Spleen (tissue), 11 donors: ENCODE data around the gene LY6G6D. TPM values are rescaled to one million over a fixed set of nuclear protein-coding genes. Genes with fewer than 3 reads are reported as not detected.

Experiments
- DNase-seq: peaks from one replicate; pipeline ENCODE4 v3.0.0-alpha.2; 2020
- H3K27ac ChIP-seq, 8 donors: fragments of 200-600 bp; sonication (generic) in 7 of 8; 1 replicate in 4 of 8; 2 replicates in 4 of 8; pipeline versions ENCODE4 v1.5.0 to v1.8.0; 2016 to 2021; ENCODE audit warnings: inconsistent platforms in 4 of 8, mild to moderate bottlenecking in 4 of 8, moderate library complexity in 1 of 8
- H3K27me3 ChIP-seq, 7 donors: fragments of 200-600 bp; sonication (generic) in 6 of 7; replicated peaks in 1 of 7; 1 replicate in 4 of 7; 2 replicates in 3 of 7; pipeline versions ENCODE4 v1.5.0 to v1.8.0; 2016 to 2021; ENCODE audit warnings: inconsistent platforms in 3 of 7, mild to moderate bottlenecking in 1 of 7
- H3K36me3 ChIP-seq, 6 donors: fragments of 200-600 bp; sonication (generic) in 5 of 6; 1 replicate in 4 of 6; 2 replicates in 2 of 6; pipeline versions ENCODE4 v1.5.0 to v1.8.0; 2016 to 2021; ENCODE audit warnings: inconsistent platforms in 2 of 6
- H3K4me1 ChIP-seq, 6 donors: fragments of 200-600 bp; sonication (generic) in 5 of 6; 1 replicate in 3 of 6; 2 replicates in 3 of 6; pipeline versions ENCODE4 v1.5.0 to v1.8.0; 2016 to 2021; ENCODE audit warnings: inconsistent platforms in 3 of 6
- H3K4me3 ChIP-seq, 8 donors: fragments of 200-600 bp; sonication (generic) in 7 of 8; 1 replicate in 4 of 8; 2 replicates in 4 of 8; pipeline versions ENCODE4 v1.5.0 to v1.8.0; 2016 to 2021; ENCODE audit warnings: inconsistent platforms in 4 of 8, mild to moderate bottlenecking in 4 of 8, moderate library complexity in 2 of 8
- H3K9me3 ChIP-seq, 8 donors: fragments of 200-600 bp; sonication (generic) in 7 of 8; 1 replicate in 4 of 8; 2 replicates in 4 of 8; pipeline versions ENCODE4 v1.5.0 to v1.8.0; 2016 to 2021; ENCODE audit warnings: inconsistent platforms in 4 of 8
- CTCF ChIP-seq, 11 experiments: fragments of 200-600 bp in 7 of 11; fragments of 450-650 bp in 4 of 11; sonication (generic) in 4 of 11; IDR thresholded peaks in 8 of 11; conservative IDR thresholded peaks in 3 of 11; 1 replicate in 7 of 11; 2 replicates in 4 of 11; pipeline versions ENCODE4 v1.4.0 to v1.8.0; 2016 to 2021; ENCODE audit warnings: antibody characterized with exemption in 11 of 11, inconsistent platforms in 4 of 11, mild to moderate bottlenecking in 1 of 11
- POLR2A ChIP-seq, 3 donors: fragments of 450-650 bp; IDR thresholded peaks; one replicate each; pipeline ENCODE4 v1.5.1; 2017; ENCODE audit warnings: antibody characterized with exemption in 3 of 3, mild to moderate bottlenecking in 1 of 3
- POLR2AphosphoS5 ChIP-seq, 3 donors: sonication (generic); formaldehyde crosslinking; IDR thresholded peaks; one replicate each; pipeline ENCODE4 v1.5.1; 2017; ENCODE audit warnings: antibody characterized with exemption in 3 of 3
- WGBS, 5 donors: extraction: QIAGEN DNeasy Blood & Tissue Kit in 3 of 5; methylation state at CpG; one replicate each; pipeline versions ENCODE4 v1.1.5 to v1.1.7; 2013 to 2018; 5-methylcytosine and 5-hydroxymethylcytosine counted together
- intact Hi-C: fragments of 100-400 bp; cut with DNase I; formaldehyde crosslinking; loops from one replicate; pipeline ENCODE4 v1.15.0; 2023; ENCODE audit warnings: low total_unique reads
- polyA plus RNA-seq, 3 donors: library from polyadenylated mRNA; stranded (reverse); fragments of 200-250 nt; gene quantifications; one replicate each; pipeline ENCODE4 v1.2.1, GENCODE V29; 2013
- total RNA-seq, 7 donors: library from RNA; depleted of rRNA in 3 of 7; stranded (reverse); fragments of >200 nt in 3 of 7; fragmentation: NEBNext Ultra II Directional in 4 of 7; extraction: Animal tissue kit (Norgen Biotek cat#: 25700) in 4 of 7; gene quantifications; one replicate each; pipeline versions ENCODE4 v1.1.0 to v1.2.1, GENCODE V29; 2016 to 2021
- donor health status: healthy with polysubstance abuse.
- donor health status: DM: no; HTN: no; CAD: no; lungs with moderate emphysema.
- donor health status: DM: no; HTN: no; CAD: no.
- donor health status: Bipolar disorder and iron deficiency.
- donor health status: healthy.
- donor health status: DM: no; HTN: no; CAD: no.
- donor health status: DM: yes; HTN: yes; CAD: no.

The LY6G6D gene
- total and polyA plus RNA-seq, 10 donors: not detected

DNA sequence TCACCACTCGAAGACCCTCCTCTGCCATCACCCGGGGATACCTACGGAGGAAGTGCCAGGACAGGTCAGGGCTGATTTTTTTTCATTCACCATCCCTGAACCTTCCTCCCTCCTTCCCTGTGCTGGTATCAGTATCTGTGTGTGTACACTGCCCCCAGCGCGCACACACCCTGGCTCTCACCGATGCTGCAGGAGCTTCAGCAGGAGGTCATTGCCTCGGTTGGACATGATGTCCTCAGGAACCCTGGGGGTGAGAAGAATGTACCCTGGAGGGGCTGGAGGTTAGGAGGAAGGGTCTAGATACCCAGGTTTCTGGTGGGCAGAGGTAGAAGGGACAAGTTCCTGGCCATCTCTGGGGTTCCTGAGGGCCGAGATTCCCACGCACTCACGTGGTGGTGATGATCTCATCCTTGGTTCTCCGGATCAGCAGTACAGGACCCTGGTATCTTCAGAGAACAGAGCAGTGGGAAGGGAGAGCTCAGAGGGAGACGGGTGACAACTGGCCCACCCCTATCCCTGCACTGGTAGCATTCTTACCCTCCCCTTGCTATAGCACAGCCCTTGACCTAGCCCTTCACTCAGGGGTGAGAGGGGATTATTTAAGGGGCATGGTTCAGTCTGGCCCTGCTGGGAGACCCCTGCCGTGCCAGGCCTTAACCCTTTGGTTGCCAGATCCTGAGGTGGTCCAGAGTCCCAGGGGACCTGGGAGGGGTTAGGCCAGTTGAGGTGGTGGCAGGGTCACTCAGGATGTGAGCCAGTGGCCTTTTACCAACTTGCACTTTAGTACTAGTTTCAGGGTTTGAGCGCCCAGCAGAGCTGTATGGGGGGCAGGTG, 27.1 kb upstream of the LY6G6D start:
- H3K27ac ChIP-seq: peak overlapping the region in 1 of 8 donors; percentile 3
- peaks cover 0 to 94% (median 79%) of the 10 kb centered on the region in 6 donors for H3K36me3 ChIP-seq
- peaks cover 0 to 22% (median 12%) of the 10 kb centered on the region in 6 donors for H3K4me1 ChIP-seq
- no peak overlapping the region for H3K4me3 ChIP-seq
- peak in 1 of 3 donors; percentile 1 for TF ChIP-seq POLR2AphosphoS5 (IDR thresholded peaks at IDR 0.05)
- no peak for TF ChIP-seq CTCF (IDR thresholded peaks at IDR 0.05 in 8 of 11, conservative IDR thresholded peaks at IDR 0.05 in 3 of 11)
- no peaks in the 10 kb centered on the region for H3K27me3 ChIP-seq
- DNase-seq: no peak
- no peaks in the 10 kb centered on the region for H3K9me3 ChIP-seq
- intact Hi-C loops: no loop called here
- WGBS, 5 donors: 80 to 91% (median 90%) methylated on average over 14 of the region's 14 CpGs

DNA sequence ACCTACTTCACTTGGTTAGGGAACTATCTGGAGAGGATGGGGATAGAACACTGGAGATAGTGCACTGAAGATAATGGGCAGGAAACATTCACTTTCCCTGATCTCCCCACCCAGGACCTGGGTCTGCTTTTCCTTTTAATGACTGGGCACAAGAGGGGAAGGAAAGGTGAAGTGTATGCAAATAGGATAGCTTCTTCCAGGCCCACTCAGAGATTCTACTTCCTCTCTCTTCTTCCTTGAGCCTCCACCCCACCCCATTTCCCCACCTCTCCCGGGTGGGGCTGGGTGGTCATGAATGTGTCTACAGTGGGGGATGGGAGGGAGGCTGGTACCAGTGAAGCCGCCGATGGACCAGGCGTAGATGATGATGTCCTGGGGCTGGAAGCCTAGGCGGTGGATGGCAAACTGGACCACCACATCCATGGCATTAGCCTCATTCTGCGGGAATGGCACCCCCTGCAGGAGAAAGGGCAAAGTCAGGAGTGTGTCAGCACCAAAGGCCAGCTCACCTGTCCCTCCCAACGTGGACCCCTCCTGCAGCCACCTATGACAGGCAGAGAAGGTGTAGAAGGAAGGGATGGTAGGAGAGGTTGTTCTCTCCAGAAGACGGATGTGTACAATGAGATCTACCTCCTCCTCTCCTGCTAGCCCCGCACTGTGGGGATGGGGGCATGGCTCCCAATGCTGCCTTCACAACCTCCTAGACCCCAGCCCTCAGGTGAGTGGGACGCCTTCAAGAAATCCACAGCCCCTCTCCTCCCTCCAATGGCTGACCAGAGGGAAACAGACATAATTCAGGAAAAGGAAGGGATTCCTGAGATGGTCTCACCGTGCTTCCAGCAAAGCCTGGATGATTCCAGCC, 25.7 kb upstream of the LY6G6D start:
- Histone ChIP-seq H3K27me3 (no peaks in the 10 kb centered on the region), H3K36me3 (peaks cover 0 to 100% (median 90%) of the 10 kb centered on the region in 6 donors), H3K4me1 (peaks cover 0 to 14% (median 9%) of the 10 kb centered on the region in 6 donors), H3K9me3 (no peaks in the 10 kb centered on the region), H3K27ac (peak overlapping the region in 2 of 8 donors; percentile 28 to 53), H3K4me3 (no peak overlapping the region)
- TF ChIP-seq POLR2A (IDR thresholded peaks at IDR 0.05) (no peak), CTCF (IDR thresholded peaks at IDR 0.05 in 8 of 11, conservative IDR thresholded peaks at IDR 0.05 in 3 of 11) (peak in 3 of 11 experiments; percentile 5 to 42 (median 13)), POLR2AphosphoS5 (IDR thresholded peaks at IDR 0.05) (peak in 2 of 3 donors; percentile 25 to 29)
- intact Hi-C loops: no loop called here
- WGBS, 5 donors: 78 to 83% (median 82%) methylated on average over 9 to 11 of the region's 11 CpGs
- DNase-seq: no peak

DNA sequence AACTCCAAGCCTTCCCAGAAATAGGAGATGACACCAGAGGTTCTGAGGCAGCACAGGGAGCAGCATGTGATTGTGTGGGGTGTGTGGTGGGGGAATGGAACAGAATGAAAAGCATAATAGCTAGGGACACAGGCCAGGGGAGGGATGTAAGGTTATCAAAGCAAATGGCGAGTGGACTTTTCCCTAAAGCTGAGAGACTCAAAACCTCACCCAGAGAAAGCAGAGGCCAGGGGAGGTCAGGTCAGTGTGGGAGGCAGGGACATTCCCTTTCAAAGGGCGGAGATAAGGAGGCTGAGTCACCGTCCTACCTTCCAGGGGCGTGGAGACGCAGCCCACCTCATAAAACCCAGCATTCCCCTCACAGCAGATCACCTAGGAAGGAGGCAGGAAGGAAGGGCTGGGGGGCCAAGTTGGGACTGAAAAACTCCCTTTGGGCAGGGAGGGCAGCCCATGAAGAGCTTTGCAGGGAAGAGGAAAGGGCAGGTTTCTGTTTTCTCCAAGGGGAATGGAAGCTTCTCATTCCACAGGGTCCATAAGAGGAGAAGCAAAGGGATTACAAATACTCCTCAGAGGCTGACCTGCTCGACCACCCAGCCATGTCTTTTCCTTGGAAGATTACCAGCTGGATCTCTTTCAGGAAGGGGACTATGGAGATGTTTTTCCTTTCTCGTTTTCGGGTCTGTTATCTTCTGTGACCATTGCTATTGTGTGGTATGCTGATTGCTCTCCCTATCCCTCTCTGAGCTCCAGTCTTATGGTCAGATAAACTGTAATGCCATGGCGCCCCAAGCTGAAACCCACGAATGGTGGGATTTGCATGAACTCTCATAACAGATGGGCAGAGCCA, 24.7 kb upstream of the LY6G6D start:
- H3K4me1 ChIP-seq: peaks cover 0 to 14% (median 9%) of the 10 kb centered on the region in 6 donors
- no peak for DNase-seq
- WGBS, 5 donors: 69 to 90% (median 82%) methylated on average over 10 of the region's 10 CpGs
- H3K9me3 ChIP-seq: no peaks in the 10 kb centered on the region
- H3K36me3 ChIP-seq: peaks cover 0 to 100% (median 96%) of the 10 kb centered on the region in 6 donors
- H3K27ac ChIP-seq: peak overlapping the region in 2 of 8 donors; percentile 28 to 53
- H3K27me3 ChIP-seq: no peaks in the 10 kb centered on the region
- TF ChIP-seq POLR2A (IDR thresholded peaks at IDR 0.05) (no peak), POLR2AphosphoS5 (IDR thresholded peaks at IDR 0.05) (no peak), CTCF (IDR thresholded peaks at IDR 0.05 in 8 of 11, conservative IDR thresholded peaks at IDR 0.05 in 3 of 11) (no peak)
- H3K4me3 ChIP-seq: no peak overlapping the region
- intact Hi-C loops: no loop called here
